Left renal pelvis (tissue), 4 donors: ENCODE results near the gene CEP83. TPM values are rescaled to one million over a fixed set of nuclear protein-coding genes. Genes with fewer than 3 reads are reported as not detected.
"Not testable (repeated sequence)": the region's sequence is repeated elsewhere in the genome, so short reads cannot be mapped to it uniquely, and the experiment has no call there.

Experiments
- DNase-seq, 4 donors: peaks; one replicate each; pipeline ENCODE4 v3.0.0-alpha.2; 2013; ENCODE audit warnings: low read depth in 4 of 4, low spot score in 3 of 4
- polyA plus RNA-seq, 4 donors: library from polyadenylated mRNA; unstranded; fragments of 120-200 nt; gene quantifications; one replicate each; pipeline ENCODE4 v1.2.1, GENCODE V29; 2013; ENCODE audit not compliant: insufficient read length in 4 of 4

Gene CEP83
- polyA plus RNA-seq, 4 donors: 27.4 to 41.1 (median 35.0) TPM

GRCh38 chr12:94386422-94386821 lies 73.2 kb downstream of the CEP83 start:
- DNase-seq: no peak

GRCh38 chr12:94384030-94384429 lies 75.6 kb downstream of the CEP83 start:
- DNase-seq: no peak

DNA sequence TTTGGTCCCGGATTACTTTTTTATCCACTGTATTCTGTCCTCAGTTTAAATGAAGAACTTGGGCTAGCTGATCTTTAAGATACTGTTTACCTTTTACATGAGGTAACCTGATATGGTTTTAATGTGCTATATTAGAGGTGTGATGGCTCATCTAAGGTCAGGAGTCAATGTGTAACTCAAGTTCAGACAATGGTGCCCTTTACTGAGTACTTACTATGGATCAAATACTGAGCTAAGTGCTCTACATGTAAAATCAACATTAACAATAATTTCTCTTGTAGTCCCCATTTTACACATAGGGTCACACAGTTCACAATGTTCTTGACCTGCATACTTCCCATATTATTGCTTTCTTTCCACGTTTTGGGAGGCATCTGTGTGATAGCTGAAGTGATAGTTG lies 79.2 kb downstream of the CEP83 start:
- DNase-seq: no peak

- DNase-seq: no peak
Measured at GRCh38 chr12:94379479-94380113, 80.1 kb downstream of the CEP83 start.

GRCh38 chr12:94377599-94377998 lies 82.1 kb downstream of the CEP83 start:
- DNase-seq: no peak

GRCh38 chr12:94374124-94374523 lies 85.5 kb downstream of the CEP83 start:
- no peak for DNase-seq

DNA sequence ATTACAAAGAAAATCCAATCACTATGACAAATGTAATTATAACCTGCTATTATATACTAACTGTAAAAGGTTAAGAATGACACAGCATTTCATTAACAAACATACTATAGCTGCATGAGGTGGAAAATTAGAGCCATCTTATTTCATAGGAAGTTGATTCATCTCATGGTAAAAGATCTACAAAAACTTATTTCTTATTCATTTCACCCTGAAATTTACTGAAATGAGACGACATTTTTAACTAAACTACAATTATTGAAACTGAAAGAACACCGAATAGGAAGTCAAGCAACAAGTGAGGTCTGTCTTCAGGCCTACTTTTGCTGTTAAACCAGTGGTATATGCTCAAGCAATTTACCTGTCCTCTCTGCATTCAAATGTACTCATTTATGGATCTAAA lies 87.2 kb downstream of the CEP83 start:
- DNase-seq: no peak

DNA sequence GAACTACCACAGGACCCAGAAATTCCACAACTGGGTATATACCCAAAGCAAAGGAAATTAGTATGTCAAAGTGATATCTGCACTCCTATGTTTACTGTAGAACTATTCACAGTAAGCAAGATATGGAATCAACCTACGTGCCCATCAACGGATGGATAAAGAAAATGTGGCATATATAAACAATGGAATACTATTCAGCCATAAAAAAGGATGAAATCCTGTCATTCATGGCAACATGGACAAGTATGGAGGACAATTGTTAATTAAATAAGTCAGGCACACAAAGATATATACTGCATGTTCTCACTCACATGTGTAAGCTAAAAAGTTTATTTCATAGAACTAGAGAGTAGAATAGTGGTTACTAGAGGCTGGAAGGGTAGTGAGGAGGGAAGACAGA lies 97.0 kb downstream of the CEP83 start:
- DNase-seq: no peak

- no peak for DNase-seq
Measured at GRCh38 chr12:94359761-94360160, 99.9 kb downstream of the CEP83 start.

DNA sequence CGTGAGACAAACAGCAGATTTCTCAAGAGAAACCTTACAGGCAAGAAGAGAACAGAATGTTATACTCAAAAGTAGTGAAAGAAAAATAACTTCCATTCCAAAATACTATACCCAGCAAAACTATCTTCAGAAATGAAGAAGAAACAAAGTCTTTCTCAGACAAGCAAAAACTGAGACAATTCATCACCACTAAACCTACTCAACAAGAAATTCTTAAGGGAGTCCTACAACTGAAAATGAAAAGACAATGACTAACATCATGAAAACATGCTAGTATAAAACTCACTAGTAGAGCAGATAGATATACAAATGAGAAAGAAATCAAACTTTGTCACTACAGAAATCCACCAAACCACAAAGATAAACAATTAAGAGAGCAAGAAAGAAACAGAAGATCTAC lies 106.5 kb downstream of the CEP83 start:
- DNase-seq: no peak

DNA sequence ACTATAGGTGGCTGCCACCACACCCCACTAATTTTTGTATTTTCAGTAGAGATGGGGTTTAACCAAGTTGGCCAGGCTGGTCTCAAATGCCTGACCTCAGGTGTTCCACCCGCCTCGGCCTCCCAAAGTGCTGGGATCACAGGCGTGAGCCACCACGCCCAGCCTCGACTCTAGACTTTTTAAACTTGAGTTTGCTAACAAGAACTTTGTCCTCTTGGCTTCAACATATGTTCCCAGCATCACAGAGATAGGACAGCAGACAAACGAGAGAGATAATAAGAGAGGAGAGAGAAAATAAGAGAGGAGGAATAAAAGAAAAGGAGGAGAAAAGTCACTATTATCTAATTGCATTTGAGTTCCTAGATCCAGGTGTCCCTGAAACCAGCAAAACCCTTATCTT lies 119.1 kb downstream of the CEP83 start:
- DNase-seq: no peak

- DNase-seq: no peak
Measured at GRCh38 chr12:94338006-94338794, 121.5 kb downstream of the CEP83 start.

- DNase-seq: no peak
Measured at GRCh38 chr12:94336211-94336925, 123.3 kb downstream of the CEP83 start.

- no peak for DNase-seq
Measured at GRCh38 chr12:94333396-94333795, 126.3 kb downstream of the CEP83 start.

- no peak for DNase-seq
Measured at GRCh38 chr12:94329366-94329765, 130.3 kb downstream of the CEP83 start.

GRCh38 chr12:94327809-94328208 lies 131.9 kb downstream of the CEP83 start:
- no peak for DNase-seq

DNA sequence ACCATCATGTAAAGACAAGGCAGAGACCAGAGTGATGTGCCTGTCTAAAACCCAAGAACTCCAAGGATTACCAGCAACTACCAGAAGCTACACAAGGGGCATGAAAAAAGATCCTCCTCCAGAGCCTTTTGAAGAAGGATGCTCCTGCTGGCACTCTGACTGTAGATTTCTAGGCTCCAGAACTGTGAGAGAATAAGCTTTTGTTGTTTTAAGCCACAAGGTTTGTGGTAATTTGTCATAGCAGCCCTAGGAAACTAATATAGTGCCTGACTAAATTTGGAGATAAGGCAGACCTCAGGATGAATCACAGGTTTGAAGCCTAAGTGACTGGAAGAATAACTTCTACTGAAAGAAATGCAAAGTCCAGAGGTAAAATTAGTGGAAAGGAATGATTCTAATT lies 132.9 kb downstream of the CEP83 start:
- no peak for DNase-seq

GRCh38 chr12:94326234-94326633 lies 133.4 kb downstream of the CEP83 start:
- DNase-seq: no peak

- DNase-seq: no peak
Measured at GRCh38 chr12:94322346-94322745, 137.3 kb downstream of the CEP83 start.

GRCh38 chr12:94320109-94320508 lies 139.6 kb downstream of the CEP83 start:
- DNase-seq: no peak

- DNase-seq: no peak
Measured at GRCh38 chr12:94318181-94318580, 141.5 kb downstream of the CEP83 start.

DNA sequence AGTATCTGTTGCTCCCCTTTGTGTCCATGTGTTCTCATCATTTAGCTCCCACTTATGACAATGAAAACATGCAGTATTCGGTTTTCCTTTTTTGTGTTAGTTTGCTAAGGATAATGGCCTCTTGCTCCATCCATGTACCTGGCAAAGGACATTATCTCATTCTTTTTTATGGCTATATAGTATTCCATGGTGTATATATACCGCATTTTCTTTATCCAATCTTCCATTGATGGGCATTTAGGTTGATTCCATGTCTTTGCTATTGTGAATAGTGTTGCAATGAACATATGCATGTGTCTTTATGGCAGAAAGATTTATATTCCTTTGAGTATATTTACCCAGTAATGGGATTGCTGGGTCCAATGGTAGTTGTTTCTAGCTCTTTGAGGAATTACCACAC lies 143.1 kb downstream of the CEP83 start:
- DNase-seq: not testable (repeated sequence)
